HepG2 (cell line): ENCODE data around the gene DAG1. TPM values are rescaled to one million over a fixed set of nuclear protein-coding genes. Genes with fewer than 3 reads are reported as not detected.
A peak's percentile ranks its signal among the peaks of the same experiment; 100 is the strongest.

ENCODE experiments used
- ARID5B ChIP-seq: IDR thresholded peaks from 2 replicates; pipeline ENCODE4 v1.4.0; 2020; ENCODE audit warnings: mild to moderate bottlenecking, missing genetic modification reagents
- E2F5 ChIP-seq: sonication (generic); formaldehyde crosslinking; conservative IDR thresholded peaks from 2 replicates; pipeline ENCODE4 v1.4.0; 2020; ENCODE audit warnings: missing genetic modification reagents
- KAT8 ChIP-seq: IDR thresholded peaks from 2 replicates; pipeline ENCODE4 v1.6.1; 2016; ENCODE audit warnings: missing genetic modification reagents, missing compliant biosample characterization
- MXI1 ChIP-seq: IDR thresholded peaks from 3 replicates; pipeline ENCODE4 v1.6.1; 2012; ENCODE audit warnings: low read depth, low read length, inconsistent platforms, borderline replicate concordance
- NFE2 ChIP-seq: sonication (generic); formaldehyde crosslinking; IDR thresholded peaks from 2 replicates; pipeline ENCODE4 v1.4.0; 2020; ENCODE audit warnings: missing genetic modification reagents
- PHB2 ChIP-seq: fragments of 450-650 bp; IDR thresholded peaks from 2 replicates; pipeline ENCODE4 v1.6.1; 2018; ENCODE audit not compliant: partially characterized antibody
- RNF219 ChIP-seq: sonication (generic); formaldehyde crosslinking; IDR thresholded peaks from 2 replicates; pipeline ENCODE4 v1.5.0; 2020; ENCODE audit warnings: mild to moderate bottlenecking, missing genetic modification reagents
- SMARCC2 ChIP-seq: fragments of 450-650 bp; IDR thresholded peaks from 2 replicates; pipeline ENCODE4 v1.6.1; 2017; ENCODE audit warnings: antibody characterized with exemption, mild to moderate bottlenecking
- SRF ChIP-seq: IDR thresholded peaks from 2 replicates; pipeline ENCODE4 v1.6.1; 2011; ENCODE audit warnings: mild to moderate bottlenecking, low read depth, low read length, moderate library complexity
- TERF1 ChIP-seq: sonication (generic); formaldehyde crosslinking; IDR thresholded peaks from 2 replicates; pipeline ENCODE4 v1.8.0; 2022; ENCODE audit warnings: mild to moderate bottlenecking, missing genetic modification reagents, moderate library complexity
- ZBTB26 ChIP-seq: IDR thresholded peaks from 2 replicates; pipeline ENCODE4 v1.6.1; 2016; ENCODE audit warnings: missing compliant biosample characterization, missing genetic modification reagents, borderline replicate concordance
- ZBTB34 ChIP-seq: sonication (generic); formaldehyde crosslinking; IDR thresholded peaks from 2 replicates; pipeline ENCODE4 v1.8.0; 2022; ENCODE audit warnings: mild to moderate bottlenecking, missing genetic modification reagents
- ZFP36L2 ChIP-seq: sonication (generic); formaldehyde crosslinking; IDR thresholded peaks from 2 replicates; pipeline ENCODE4 v1.4.0; 2020; ENCODE audit warnings: missing genetic modification reagents
- ZNF10 ChIP-seq: sonication (generic); formaldehyde crosslinking; IDR thresholded peaks from 2 replicates; pipeline ENCODE4 v1.4.0; 2020; ENCODE audit warnings: mild to moderate bottlenecking, low read depth, missing genetic modification reagents, borderline replicate concordance
- ZNF24 ChIP-seq: fragments of 450-650 bp; IDR thresholded peaks from 2 replicates; pipeline ENCODE4 v1.6.1; 2017; ENCODE audit warnings: antibody characterized with exemption, mild to moderate bottlenecking
- ZNF33A ChIP-seq: sonication (generic); formaldehyde crosslinking; IDR thresholded peaks from 2 replicates; pipeline ENCODE4 v1.5.1; 2020; ENCODE audit warnings: missing genetic modification reagents, mild to moderate bottlenecking, moderate library complexity, borderline replicate concordance
- ZNF547 ChIP-seq: sonication (generic); formaldehyde crosslinking; IDR thresholded peaks from 2 replicates; pipeline ENCODE4 v1.5.1; 2020; ENCODE audit warnings: mild to moderate bottlenecking, missing genetic modification reagents
- ZNF672 ChIP-seq: sonication (generic); formaldehyde crosslinking; IDR thresholded peaks from 2 replicates; pipeline ENCODE4 v1.8.1; 2022; ENCODE audit warnings: missing genetic modification reagents
- polyA plus RNA-seq, 8 experiments: library from polyadenylated mRNA; depleted of rRNA in 3 of 8; stranded (reverse) in 7 of 8; unstranded in 1 of 8; fragments of >200 nt; fragmentation: Illumina TruSeq in 4 of 8; extraction: Trizol in 4 of 8; gene quantifications; 2 replicates each; pipeline versions ENCODE4 v1.2.1 to v1.2.3, GENCODE V29; 2011 to 2016; ENCODE audit warnings: low read depth in 4 of 8, missing spikeins in 1 of 8, mixed read lengths in 1 of 8; ENCODE audit not compliant: insufficient read depth in 1 of 8
- total RNA-seq, 5 experiments: library from RNA; depleted of rRNA; stranded (reverse); fragments of >200 nt; fragmentation: Illumina TruSeq; extraction: Trizol; gene quantifications; 2 replicates each; pipeline ENCODE4 v1.2.3, GENCODE V29; 2016; ENCODE audit warnings: low read depth in 1 of 5

Gene DAG1
- total and polyA plus RNA-seq, 2 of the 13 experiments (the other 11 are each of a cell fraction or from before 2014, with no cell fraction given) = 47.3 to 50.4 TPM

GRCh38 chr3:49469936-49470713 lies at the start of gene DAG1 (continued):
- TF ChIP-seq ZNF10 (no peak), SRF (0 out of 2 replicates have a peak, but pooled peaks have one; percentile 4), ARID5B (no peak; the same call in 1 of the 2 replicates), ZBTB26 (CRISPR knock-in tag) (no peak), NFE2 (CRISPR knock-in tag) (no peak), MXI1 (peak; percentile 89; the same call in 1 of the 3 replicates), ZNF33A (no peak), ZNF547 (CRISPR knock-in tag) (peak; percentile 73), ZFP36L2 (CRISPR knock-in tag) (no peak), ZNF672 (no peak), E2F5 (CRISPR knock-in tag) (no peak; the same call in 1 of the 2 replicates), ZNF24 (no peak), PHB2 (no peak), ZBTB34 (CRISPR knock-in tag) (peak; percentile 39; the same call in 1 of the 2 replicates), RNF219 (no peak; the same call in 1 of the 2 replicates), SMARCC2 (no peak), KAT8 (CRISPR knock-in tag) (no peak; the same call in 1 of the 2 replicates), TERF1 (CRISPR knock-in tag) (peak; percentile 49; the same call in 1 of the 2 replicates)
